Inflammatory macrophage treated with lipopolysaccharide for 4 hours (primary cell): ENCODE measurements around the gene ADNP2.

Experiments used
- DNase-seq: peaks from one replicate; pipeline ENCODE4 v3.0.0-alpha.2; 2020

ADNP2 gene

GRCh38 chr18:80105369-80106167, 3.5 kb upstream of the ADNP2 start:
- no peak for DNase-seq

GRCh38 chr18:80106482-80107051, 2.5 kb upstream of the ADNP2 start:
- DNase-seq = no peak

DNA sequence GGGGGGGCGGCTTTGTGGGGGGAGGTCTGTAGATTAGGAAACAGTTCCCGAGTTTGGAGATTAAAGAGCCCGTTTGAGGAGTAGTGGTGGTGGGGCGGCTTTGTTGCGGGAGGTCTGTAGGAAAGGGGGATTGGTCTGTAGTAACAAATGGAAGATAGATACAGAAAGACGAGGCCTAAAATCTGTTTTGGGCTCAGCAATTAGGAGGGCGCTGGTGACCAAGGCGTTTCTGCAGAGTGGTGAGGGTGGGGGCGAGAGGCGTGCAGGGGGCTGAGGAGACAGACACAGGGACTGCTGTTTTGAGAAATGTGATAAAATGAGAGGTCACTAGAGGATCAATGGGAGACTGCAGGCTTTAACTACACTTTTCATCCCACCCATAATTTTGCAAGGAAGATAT, 1.6 kb upstream of the ADNP2 start:
- no peak for DNase-seq

DNA sequence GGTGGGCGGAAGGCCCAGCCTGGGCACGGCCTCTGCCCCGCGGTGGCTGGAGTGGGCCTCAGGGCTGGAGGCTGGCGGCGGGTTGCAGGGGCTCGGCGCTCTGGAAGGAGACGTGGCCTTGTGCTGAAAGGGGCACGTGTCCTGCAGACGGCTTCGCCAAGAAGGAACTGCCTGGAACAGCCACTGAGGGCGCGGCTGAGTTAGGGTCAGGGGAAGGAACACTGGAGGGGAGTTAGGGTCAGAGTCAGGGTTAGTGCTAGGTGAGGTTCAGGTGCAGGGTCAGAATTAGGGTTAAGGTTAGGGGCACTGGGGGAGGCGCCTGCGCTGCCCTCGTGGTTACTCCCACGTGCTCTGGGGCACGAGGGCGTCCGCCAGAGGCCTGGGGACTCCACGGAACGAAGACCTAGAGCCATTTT, 933 bp upstream of the ADNP2 start:
- no peak for DNase-seq

GRCh38 chr18:80109676-80110078, 615 bp downstream of the ADNP2 start:
- DNase-seq = peak; percentile 18

DNA sequence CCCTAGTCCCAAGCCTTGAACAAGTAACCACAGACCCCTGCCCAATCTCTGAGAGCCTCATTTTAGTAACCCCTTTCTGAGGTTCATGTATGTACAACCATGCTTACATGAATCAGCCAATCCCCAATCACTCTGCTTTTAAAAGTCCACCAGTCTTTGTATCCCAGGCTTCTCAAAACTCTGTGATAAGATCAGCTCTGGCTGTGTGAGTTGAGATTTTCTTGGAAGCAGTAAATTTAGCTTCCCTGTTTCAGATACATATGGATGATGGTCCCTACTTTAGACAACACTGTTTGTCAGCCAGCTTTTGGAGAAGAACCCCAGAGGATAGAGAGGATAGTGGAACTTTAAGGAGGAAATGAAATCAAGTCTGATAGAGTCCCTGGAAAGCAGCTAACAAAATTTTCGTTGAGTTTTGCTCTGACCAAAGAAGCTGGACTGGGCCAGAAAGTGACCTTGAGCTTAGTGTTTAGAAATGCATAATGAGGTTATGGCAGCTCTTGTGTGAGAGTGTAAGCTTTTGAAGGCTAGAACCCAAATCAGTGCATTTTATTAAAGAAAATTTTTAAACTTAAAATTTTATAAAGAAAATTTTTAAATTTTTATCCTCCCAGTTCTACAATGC, 3.7 kb downstream of the ADNP2 start:
- DNase-seq = peak; percentile 13

GRCh38 chr18:80115035-80115434, 6.0 kb downstream of the ADNP2 start:
- no peak for DNase-seq

GRCh38 chr18:80119111-80119510, 10.0 kb downstream of the ADNP2 start:
- no peak for DNase-seq

GRCh38 chr18:80120932-80121331, 11.9 kb downstream of the ADNP2 start:
- no peak for DNase-seq

DNA sequence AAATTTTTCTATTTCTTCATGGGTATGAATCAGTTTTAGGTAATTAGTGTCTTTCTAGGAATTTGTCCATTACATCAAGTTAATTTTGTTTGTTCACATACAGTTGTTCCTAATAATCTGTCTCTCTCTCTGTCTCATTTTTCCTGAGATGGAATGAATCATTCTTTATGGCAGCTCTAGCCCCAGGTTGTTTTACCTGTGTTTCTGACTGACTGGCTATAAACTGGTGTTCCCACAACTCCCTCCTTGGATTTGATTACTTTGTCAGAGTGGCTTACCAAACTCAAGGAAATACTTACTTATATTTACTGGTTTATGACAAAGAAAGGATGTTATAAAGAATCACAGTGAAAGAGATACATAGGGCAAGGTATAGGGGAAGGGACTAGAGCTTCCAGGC, 15.1 kb downstream of the ADNP2 start:
- no peak for DNase-seq

GRCh38 chr18:80126797-80127196, 17.7 kb downstream of the ADNP2 start:
- DNase-seq = no peak

DNA sequence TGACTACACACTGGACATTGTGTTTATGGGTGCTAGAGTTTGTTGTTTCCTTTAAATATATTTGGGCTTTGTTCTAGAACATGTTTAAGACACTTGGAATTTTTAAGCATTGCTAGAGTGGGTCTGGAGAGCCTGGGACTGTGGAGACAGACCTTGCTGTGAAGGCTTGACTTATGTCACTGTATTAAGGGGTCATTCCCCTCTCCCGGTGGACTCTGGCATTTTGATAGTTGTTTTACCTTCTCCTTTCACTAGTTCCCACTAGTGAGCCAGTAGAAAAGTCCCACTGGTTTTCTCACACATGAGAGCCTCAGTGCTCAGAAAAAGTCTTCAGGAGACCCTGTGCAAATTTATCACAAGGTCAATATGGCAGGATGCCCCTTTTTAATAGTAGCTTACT, 18.6 kb downstream of the ADNP2 start:
- no peak for DNase-seq

- DNase-seq = no peak
These were observed 20.8 kb downstream of the ADNP2 start for GRCh38 chr18:80129672-80130367.

GRCh38 chr18:80130555-80130954, 21.5 kb downstream of the ADNP2 start:
- DNase-seq = no peak

GRCh38 chr18:80132180-80132812, 23.2 kb downstream of the ADNP2 start:
- no peak for DNase-seq

GRCh38 chr18:80133124-80133523, 24.1 kb downstream of the ADNP2 start:
- DNase-seq = no peak

DNA sequence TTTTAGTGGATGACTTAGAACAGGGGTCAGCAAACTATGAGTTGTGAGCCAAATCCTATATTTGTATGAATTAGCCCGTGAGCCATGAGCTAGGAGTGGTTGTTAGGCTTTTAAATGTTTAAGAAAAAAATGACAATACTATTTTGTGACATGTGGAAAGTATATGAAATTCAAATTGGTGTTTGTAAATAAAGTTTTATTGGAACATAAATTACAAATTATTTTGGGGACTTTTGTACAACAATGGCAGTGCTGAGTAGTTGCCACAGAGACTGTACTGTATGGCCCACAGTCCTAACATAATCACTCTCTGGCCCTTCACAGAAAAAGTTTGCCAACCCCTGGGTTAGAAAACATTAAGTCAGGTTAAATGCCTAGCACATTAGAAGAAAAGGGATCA, 26.1 kb downstream of the ADNP2 start:
- DNase-seq = no peak

DNA sequence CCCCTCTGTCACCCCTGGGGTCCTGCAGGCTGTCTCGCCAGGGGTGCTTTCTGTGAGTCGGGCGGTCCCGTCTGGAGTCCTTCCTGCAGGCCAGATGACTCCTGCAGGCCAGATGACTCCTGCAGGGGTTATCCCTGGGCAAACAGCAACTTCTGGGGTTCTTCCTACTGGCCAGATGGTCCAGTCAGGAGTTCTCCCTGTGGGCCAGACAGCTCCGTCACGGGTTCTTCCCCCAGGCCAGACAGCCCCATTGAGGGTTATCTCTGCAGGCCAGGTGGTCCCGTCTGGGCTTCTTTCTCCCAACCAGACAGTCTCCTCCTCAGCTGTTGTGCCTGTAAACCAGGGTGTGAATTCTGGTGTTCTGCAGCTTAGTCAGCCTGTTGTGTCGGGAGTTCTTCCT, 27.6 kb downstream of the ADNP2 start:
- DNase-seq = no peak

DNA sequence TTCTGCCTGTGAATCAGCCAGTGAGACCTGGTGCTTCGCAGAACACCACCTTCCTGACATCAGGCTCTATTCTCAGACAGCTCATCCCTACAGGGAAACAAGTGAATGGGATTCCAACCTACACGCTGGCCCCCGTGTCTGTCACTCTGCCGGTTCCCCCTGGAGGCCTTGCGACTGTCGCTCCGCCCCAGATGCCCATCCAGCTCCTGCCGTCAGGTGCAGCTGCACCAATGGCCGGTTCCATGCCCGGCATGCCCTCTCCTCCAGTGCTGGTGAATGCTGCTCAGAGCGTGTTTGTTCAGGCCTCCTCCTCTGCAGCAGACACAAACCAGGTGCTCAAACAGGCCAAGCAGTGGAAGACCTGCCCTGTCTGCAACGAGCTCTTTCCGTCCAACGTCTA, 28.1 kb downstream of the ADNP2 start:
- DNase-seq = no peak

DNA sequence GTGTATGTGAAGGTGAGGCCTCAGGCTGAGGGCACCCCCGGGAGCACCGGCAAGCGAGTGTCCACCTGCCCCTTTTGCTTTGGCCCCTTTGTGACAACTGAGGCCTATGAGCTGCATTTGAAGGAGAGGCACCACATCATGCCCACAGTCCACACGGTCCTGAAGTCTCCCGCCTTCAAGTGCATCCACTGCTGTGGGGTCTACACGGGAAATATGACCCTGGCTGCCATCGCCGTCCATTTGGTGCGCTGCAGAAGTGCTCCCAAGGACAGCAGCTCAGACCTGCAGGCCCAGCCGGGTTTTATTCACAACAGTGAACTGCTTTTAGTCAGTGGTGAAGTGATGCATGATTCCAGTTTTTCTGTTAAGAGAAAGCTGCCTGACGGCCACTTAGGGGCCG, 28.9 kb downstream of the ADNP2 start:
- no peak for DNase-seq

DNA sequence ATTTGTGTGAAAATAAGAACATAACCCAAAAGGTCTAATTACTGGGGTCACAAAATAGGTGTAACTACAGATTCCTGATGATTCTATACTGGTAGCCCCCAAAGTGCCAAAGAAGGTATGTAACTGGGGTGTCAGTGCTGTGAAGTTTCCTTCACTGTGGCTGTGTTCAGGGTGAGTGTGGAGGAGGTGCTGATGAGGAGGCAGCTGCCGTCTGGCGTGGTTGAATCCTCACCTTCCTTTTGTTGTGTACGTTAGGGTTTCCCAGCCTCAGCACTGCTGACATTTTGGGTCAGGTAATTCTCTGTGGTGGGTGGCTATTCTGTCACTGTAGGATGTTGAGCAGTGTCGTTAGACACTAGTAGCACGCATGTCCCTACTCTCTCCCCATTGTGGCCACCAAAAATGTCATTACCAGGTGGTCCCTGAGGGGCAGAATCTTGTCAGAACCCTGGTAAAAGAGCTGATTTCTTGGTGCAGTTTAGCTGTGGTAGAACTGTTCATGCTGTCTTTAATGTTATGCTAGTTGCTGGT, 31.5 kb downstream of the ADNP2 start:
- no peak for DNase-seq

GRCh38 chr18:80143881-80144280, 34.8 kb downstream of the ADNP2 start:
- no peak for DNase-seq

DNA sequence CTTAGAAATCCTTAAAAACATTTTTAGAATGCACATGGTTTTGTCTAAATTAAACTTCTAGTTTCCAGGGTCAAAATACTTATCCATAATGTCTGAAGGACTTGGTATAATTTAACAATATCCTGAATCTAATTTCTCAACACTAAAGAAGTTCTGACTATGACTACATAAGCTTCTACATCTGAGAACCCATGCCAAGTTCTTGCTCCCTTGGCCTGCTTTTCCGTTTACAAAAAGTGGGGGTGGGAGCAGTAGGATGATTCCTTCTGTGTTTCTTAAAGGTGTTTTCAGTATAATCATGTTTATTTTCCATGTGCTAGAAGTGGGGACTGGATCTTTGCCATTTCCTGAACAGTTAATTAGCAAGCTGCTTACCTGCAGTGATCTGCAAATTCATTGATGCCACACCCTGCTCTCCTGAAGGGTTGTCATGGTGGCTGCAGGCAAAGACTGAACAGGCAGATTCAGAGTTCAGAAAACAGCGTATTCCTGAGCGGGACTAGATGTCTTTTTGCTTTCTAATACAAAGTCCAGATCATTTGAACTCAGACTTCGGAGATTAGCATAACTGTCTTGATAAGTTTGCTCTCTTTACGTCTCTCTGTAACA, 36.2 kb downstream of the ADNP2 start:
- DNase-seq = no peak
